ENCODE measurements around the gene MAMDC2. TPM values are rescaled to one million over a fixed set of nuclear protein-coding genes. Genes with fewer than 3 reads are reported as not detected.
"Not testable (repeated sequence)": the region's sequence is repeated elsewhere in the genome, so short reads cannot be mapped to it uniquely, and the experiment has no call there.

The MAMDC2 gene
- total RNA-seq, 2 experiments from 2014 or later = not detected

GRCh38 chr9:70160686-70161600 lies 117.3 kb downstream of the MAMDC2 start:
- POLR2A ChIA-PET = no interaction called here

GRCh38 chr9:70165006-70165602 lies 121.5 kb downstream of the MAMDC2 start:
- CTCF ChIA-PET = no interaction called here
- POLR2A ChIA-PET = no interaction called here

More at GRCh38 chr9:70160686-70161600, 117.3 kb downstream of the MAMDC2 start:
- CTCF ChIA-PET = no interaction called here

GRCh38 chr9:70168521-70168920 lies 124.9 kb downstream of the MAMDC2 start:
- CTCF ChIA-PET = no interaction called here
- POLR2A ChIA-PET = no interaction called here

- ChIA-PET CTCF (no interaction called here), POLR2A (no interaction called here)
Measured at GRCh38 chr9:70169222-70169621, 125.6 kb downstream of the MAMDC2 start.

GRCh38 chr9:70170151-70170790 lies 126.6 kb downstream of the MAMDC2 start:
- CTCF ChIA-PET = no interaction called here
- POLR2A ChIA-PET = no interaction called here

- POLR2A ChIA-PET = no interaction called here
Measured at GRCh38 chr9:70172532-70172931, 128.9 kb downstream of the MAMDC2 start.

GRCh38 chr9:70177121-70177520 lies 133.5 kb downstream of the MAMDC2 start:
- CTCF ChIA-PET = no interaction called here
- POLR2A ChIA-PET = no interaction called here

More at GRCh38 chr9:70172532-70172931, 128.9 kb downstream of the MAMDC2 start:
- CTCF ChIA-PET = no interaction called here

- ChIA-PET CTCF (no interaction called here), POLR2A (no interaction called here)
Measured at GRCh38 chr9:70192707-70193106, 149.1 kb downstream of the MAMDC2 start.

- ChIA-PET CTCF (no interaction called here), POLR2A (no interaction called here)
Measured at GRCh38 chr9:70195456-70195855, 151.8 kb downstream of the MAMDC2 start.

- CTCF ChIA-PET = no interaction called here
- POLR2A ChIA-PET = no interaction called here
Measured at GRCh38 chr9:70197216-70198044, 153.8 kb downstream of the MAMDC2 start.

GRCh38 chr9:70204743-70205142 lies 161.1 kb downstream of the MAMDC2 start:
- CTCF ChIA-PET = not testable (repeated sequence)
- POLR2A ChIA-PET = interaction anchor here (0.6 kb wide), 1 partner anchor 131 kb away, joined by 3 read pairs; no protein-coding TSS in a partner anchor

GRCh38 chr9:70205366-70206020 lies 161.8 kb downstream of the MAMDC2 start:
- POLR2A ChIA-PET = no interaction called here
- CTCF ChIA-PET = no interaction called here

GRCh38 chr9:70217029-70217428 lies 173.4 kb downstream of the MAMDC2 start:
- CTCF ChIA-PET = no interaction called here
- POLR2A ChIA-PET = no interaction called here

- POLR2A ChIA-PET = no interaction called here
- CTCF ChIA-PET = no interaction called here
Measured at GRCh38 chr9:70218767-70219166, 175.1 kb downstream of the MAMDC2 start.

- CTCF ChIA-PET = no interaction called here
- POLR2A ChIA-PET = no interaction called here
Measured at GRCh38 chr9:70220216-70220615, 176.6 kb downstream of the MAMDC2 start.

GRCh38 chr9:70222354-70222753 lies 178.7 kb downstream of the MAMDC2 start:
- ChIA-PET CTCF (interaction anchor here (0.6 kb wide), 1 partner anchor 380 kb away, joined by 3 read pairs; no protein-coding TSS in a partner anchor), POLR2A (no interaction called here)

GRCh38 chr9:70228118-70228517 lies 184.5 kb downstream of the MAMDC2 start:
- POLR2A ChIA-PET = no interaction called here
- CTCF ChIA-PET = no interaction called here

- POLR2A ChIA-PET = no interaction called here
- CTCF ChIA-PET = no interaction called here
Measured at GRCh38 chr9:70228611-70229010, 185.0 kb downstream of the MAMDC2 start.

GRCh38 chr9:70229026-70229425 lies 185.4 kb downstream of the MAMDC2 start:
- ChIA-PET CTCF (no interaction called here), POLR2A (no interaction called here)

GRCh38 chr9:70229579-70229978 lies 185.9 kb downstream of the MAMDC2 start:
- ChIA-PET CTCF (no interaction called here), POLR2A (no interaction called here)
